GM20431 (cell line): ENCODE measurements around the gene DDOST.
"Not testable (repeated sequence)": the region's sequence is repeated elsewhere in the genome, so short reads cannot be mapped to it uniquely, and the experiment has no call there.

Experiments used
- in situ Hi-C: fragments of 300-500 bp; cut with MseI, MboI; formaldehyde crosslinking; loops from one replicate; pipeline ENCODE4 v1.15.0; 2020; ENCODE audit warnings: low sequenced_read_pairs; ENCODE audit not compliant: unreplicated experiment

Gene DDOST

DNA sequence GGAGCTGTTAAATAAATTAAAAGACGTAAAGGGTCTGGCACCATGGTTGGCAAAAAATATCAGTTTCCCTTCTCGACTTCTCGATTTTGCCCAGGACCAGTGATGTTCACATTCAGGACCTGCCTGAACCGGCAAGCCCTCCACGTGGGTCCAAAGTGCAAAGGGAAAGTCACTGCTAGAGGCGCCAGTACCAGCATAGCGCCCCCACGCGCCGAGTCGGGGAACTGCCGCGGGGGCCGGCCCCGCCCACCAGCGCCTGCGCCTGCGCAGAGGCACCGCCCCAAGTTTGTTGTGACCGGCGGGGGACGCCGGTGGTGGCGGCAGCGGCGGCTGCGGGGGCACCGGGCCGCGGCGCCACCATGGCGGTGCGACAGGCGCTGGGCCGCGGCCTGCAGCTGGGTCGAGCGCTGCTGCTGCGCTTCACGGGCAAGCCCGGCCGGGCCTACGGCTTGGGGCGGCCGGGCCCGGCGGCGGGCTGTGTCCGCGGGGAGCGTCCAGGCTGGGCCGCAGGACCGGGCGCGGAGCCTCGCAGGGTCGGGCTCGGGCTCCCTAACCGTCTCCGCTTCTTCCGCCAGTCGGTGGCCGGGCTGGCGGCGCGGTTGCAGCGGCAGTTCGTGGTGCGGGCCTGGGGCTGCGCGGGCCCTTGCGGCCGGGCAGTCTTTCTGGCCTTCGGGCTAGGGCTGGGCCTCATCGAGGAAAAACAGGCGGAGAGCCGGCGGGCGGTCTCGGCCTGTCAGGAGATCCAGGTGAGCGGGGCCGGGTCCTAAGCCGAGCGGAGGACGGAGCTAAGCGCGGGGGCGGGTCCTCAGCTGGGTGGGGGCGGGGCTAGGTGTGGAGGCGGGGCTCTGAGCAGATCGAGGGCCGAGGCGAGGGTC, 27.7 kb downstream of the DDOST start, which contains the start of gene PINK1:
Gene PINK1 (plus strand): TSS at position 269 of the 875 bp plus-strand sequence. CDS start 91 bp downstream, at position 360.
- in situ Hi-C loops = no loop called here

DNA sequence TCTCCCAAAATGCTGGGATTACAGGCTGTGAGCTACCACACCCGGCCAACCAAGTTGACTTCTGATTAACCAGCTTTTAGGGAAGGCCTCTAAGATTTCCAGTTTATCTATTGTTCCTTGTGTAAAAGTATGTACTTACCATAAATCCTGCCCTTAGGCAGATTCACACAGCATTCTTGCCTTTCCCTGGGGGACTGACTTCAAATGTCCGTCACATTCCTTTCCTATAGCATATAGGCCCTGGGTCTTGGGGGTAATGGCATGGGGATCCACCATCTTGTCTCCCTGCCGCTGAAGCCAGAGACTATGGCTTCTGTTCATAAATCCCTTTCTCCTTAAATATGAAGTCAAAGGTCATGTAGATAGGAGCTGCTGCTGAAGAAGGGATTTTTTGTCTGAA, 28.8 kb downstream of the DDOST start:
- in situ Hi-C loops = no loop called here

DNA sequence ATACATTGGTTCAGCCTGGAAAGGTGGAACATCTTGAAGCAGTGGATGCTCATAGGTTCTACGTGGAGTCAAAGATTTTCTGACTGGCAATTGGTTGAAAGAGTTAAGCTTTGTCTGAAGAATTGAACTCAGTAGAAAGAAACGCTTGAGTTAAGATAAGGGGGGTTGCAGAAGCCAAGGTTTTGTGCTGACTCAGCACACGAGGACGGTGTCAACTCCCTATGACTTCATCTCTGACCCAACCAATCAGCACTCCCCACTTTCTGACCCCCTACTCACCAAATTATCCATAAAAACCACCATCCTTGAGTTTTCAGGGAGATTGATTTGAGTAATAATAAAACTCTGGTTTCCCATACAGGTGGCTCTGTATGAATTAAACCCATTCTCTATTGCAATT, 30.4 kb downstream of the DDOST start:
- in situ Hi-C loops = no loop called here

DNA sequence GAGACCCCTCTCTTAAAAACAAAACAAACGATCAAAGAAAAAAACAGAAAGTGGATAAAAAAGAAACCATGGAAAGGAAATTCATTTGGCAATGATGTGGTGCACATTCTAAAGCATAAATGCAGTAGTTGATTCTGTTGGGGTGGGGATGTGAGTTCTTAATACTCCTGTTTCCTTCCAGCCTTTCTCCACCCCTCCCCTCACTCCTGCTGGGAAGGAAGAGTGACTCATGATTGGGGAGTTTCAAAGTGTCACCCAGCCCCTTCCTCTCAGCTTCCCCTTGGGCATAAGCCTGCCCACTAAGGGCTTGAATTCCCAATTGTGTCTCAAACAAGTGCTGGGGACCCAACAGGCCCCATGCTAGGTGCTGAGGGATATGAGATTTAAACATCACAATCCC, 34.6 kb downstream of the DDOST start:
- in situ Hi-C loops = no loop called here

DNA sequence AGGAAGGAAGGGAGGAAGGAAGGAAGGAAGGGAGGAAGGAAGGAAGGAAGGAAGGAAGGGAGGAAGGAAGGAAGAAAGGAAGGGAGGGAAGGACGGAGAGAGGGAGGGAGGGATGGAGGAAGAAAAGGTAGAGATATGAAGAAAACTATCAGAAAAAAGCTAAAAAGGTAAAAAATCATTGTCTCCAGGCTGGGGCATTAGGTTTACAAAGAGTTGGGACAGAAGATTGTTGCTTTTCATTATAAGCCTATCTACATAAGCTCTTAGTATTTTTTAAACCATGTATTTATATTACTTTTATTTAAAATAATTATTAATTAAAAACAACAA, 35.1 kb downstream of the DDOST start:
- in situ Hi-C loops = no loop called here

DNA sequence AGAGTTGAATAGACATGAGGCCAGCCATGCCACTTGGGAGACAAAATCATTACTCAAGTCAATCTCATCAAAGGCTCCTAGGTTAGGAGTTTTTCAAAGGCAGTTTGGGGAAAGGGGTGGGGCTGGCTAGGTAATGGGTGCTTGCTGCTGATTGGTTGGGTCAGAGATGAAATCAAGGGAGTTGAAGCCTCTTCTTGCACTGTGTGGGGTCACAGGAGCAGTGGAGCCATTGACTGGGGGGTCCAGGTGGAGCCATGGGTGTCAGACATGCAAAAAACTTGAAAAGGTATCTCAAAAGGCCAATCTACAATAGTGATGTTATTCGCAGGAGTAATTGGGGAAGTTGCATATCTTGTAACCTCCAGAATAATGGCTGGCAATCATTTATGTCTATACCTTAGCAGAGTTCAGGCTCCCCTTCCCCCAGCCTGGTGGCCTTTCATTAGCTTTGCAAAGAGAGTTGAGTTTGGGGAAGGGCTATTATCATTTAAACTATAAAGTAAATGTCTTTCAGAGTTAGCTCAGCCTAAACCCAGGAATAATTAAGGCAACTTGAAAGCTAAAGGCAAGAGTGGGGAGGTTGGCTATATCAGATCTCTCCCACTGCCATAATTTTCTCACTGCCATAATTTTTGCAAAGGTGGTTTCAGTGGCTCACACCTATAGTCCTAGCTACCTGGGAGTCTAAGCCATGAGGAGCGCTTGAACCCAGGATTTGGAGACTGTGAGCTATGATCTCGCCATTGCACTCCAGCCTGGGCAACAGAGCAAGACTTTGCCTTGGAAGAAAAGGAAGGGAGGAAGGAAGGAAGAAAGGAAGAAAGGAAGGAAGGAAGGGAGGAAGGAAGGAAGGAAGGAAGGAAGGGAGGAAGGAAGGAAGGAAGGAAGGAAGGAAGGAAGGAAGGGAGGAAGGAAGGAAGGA, 35.7 kb downstream of the DDOST start:
- in situ Hi-C loops = no loop called here

DNA sequence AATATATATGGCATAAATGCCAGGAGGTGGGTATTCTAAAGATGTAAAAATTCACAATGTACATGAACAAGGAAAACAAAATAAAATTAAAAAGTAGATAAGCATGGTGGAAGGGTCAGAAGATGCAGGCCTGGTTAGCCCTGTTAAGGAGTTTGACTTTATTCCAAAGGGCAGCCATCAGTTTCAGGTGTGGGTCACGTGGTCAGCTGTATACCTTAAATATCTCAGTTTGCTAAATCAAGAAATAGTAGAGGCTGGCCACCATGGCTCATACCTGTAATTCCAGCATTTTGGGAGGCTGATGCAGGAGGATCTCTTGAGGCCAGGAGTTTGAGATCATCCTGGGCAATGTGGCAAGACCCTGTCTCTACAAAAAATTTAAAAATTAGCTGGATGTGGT, 36.5 kb downstream of the DDOST start:
- in situ Hi-C loops = no loop called here

DNA sequence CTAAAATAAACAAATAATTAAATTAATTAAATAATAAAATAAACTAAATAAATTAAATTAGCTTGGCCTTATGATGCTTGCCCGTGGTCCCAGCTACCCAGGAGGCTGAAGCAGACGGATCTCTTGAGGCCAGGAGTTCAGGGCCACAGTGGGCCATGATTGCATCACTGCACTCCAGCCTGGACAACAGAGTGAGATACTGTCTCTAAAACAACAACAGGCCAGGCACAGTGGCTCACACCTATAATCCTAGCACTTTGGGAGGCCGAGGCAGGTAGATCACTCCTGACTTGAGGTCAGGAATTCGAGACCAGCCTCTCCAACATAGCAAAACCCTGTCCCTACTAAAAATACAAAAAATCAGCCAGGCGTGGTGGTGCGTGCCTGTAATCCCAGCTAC, 40.2 kb downstream of the DDOST start:
- in situ Hi-C loops = no loop called here

DNA sequence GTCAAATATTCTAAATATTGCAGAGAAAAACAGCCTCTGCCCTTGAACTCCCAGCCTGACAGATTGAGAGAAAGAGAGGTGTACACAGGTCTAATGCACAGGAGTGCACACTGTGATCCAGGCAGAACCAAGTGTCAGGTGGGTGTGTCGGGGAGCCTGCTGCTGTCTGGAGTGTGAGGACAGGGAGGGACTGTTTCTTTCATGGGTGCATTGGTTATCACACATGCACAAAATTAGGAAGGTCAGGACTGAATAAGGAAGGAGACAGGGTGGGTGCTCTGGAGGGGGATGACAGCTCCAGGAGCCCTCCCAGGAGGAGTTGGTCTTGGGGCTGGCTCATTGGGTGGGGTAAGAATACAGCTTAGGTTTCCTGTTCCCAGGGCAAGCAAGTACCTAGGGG, 41.2 kb downstream of the DDOST start:
- in situ Hi-C loops = no loop called here

DNA sequence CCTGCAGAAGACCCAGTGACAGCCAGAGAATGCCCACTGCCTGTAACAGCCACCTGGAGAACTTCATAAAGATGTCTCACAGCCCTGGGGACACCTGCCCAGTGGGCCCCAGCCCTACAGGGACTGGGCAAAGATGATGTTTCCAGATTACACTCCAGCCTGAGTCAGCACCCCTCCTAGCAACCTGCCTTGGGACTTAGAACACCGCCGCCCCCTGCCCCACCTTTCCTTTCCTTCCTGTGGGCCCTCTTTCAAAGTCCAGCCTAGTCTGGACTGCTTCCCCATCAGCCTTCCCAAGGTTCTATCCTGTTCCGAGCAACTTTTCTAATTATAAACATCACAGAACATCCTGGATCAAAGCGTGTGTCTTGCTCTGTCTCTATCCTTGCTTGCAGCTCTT, 42.6 kb downstream of the DDOST start:
- in situ Hi-C loops = no loop called here

DNA sequence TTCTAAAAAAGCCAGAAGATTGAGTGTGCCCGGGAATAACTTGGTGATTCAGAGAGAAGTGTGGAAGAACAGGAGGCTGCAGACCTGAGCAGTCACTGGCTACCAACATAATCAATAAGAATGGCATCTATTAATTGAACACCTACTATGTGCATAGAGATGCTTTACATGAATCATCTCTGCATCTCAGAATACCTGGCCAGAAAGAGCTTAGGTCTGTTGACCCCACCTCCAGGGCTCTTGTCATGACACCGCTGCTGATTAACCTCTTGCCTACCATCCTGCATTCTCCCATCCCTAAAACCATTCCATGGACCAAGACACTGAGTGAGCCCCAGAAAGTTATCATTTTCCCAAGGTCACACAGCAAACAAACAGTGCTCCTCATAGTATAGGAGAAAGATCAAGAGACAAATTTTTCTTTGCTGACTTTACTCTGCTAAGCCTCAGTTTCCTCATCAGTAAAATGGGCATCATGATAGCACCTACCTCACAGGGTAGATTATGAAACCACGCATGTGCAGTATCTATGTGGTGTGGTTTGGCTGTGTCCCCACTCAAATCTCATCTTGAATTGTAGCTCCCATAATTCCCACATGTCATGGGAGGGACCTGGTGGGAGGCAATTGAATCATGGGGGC, 44.2 kb downstream of the DDOST start:
- in situ Hi-C loops = no loop called here

DNA sequence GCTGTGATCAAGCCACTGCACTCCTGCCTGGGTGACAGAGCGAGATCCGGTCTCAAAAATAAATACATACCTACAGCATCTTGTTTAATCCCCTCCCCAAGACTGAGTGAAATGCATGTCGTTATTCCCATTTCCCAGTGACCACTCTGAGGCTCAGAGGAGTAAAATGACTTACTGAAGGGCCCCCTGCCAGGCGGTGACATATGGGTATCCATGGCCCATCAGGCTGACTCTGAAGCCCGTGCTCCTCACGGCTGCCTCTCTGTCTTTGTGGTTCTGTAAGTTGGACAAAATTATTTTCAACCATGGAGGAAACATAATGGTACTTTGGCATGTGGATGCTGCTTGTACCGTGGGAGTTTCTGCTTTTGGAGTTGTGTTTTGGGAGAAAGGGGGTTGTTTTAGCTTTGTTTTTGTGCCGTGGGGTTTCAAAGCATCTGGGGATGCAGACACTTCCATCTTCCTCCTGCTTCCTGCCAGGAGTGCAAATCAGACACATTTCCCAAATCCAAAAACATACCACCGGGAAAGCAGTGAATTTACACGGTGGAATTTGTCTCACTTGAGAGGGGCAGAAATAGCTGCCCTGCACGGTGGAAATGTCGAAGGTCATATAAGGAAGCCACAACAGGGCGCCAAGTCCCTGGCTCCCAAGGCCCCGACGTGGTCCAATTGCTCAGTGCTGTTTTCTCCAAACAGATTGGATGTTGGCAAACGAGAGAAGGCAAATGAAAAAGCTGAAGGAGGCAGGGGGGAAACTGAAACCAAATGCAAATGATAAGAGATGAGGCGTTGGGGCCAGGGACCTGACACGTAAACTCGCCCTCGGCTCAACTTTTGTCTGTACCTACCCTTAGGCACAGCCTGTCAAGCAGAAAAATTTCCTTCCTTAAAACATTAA, 45.0 kb downstream of the DDOST start:
- in situ Hi-C loops = no loop called here

DNA sequence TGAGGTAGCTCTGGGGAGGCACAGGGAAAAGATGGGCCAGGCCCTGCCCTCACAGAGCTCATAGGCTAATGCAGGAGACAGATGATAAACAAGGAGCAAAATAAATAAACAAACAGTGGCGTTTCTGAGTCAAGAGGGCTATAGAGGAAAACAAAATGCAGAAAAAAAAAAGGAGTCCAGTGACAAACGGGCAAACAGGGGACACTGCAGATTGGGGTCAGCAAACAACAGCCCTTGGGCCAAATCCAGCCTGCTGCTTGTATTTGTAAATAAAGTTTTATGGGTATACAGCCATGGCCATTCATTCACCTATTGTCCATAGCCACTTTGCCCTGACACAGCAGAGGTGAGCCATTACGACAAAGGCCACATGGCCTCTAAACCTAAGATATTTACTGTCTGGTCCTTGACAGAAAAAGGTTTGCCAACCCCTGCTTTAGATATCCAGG, 47.0 kb downstream of the DDOST start:
- in situ Hi-C loops = no loop called here

DNA sequence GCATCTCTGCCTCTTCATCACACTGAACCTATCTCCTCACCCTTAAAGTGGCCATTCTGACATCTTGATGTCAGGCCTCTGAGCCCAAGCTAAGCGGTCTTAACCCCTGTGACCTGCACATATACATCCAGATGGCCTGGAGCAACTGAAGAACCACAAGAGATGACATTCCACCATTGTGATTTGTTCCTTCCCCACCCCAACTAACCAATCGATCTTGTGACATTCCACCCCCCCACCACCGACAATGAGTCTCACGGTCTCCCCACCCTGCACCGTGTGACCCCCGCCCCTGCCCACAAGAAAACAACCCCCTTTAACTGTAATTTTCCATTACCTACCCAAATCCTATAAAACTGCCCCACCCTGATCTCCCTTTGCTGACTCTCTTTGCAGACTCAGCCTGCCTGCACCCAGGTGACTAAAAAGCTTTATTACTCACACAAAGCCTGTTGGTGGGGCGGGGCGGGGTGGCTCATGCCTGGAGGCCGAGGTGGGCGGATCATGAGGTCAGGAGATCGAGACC, 48.9 kb downstream of the DDOST start:
- in situ Hi-C loops = no loop called here

DNA sequence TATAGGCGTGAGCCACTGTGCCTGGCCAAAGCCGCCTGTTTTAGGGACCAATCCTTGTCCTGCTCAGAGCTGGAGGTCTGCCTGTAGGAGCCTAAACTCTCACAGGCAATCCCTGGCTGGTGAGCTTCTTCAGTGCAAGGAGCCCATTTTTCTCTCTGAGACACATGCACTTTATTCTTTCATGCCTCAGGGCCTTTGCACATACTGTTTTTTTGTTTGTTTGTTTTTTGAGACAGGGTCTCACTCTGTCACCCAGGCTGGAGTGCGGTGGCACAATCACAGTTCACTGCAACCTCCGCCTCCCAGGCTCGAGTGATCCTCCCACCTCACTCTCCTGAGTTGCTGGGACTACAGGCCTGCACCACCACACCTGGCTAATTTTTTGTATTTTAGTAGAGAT, 49.5 kb downstream of the DDOST start:
- in situ Hi-C loops = no loop called here

DNA sequence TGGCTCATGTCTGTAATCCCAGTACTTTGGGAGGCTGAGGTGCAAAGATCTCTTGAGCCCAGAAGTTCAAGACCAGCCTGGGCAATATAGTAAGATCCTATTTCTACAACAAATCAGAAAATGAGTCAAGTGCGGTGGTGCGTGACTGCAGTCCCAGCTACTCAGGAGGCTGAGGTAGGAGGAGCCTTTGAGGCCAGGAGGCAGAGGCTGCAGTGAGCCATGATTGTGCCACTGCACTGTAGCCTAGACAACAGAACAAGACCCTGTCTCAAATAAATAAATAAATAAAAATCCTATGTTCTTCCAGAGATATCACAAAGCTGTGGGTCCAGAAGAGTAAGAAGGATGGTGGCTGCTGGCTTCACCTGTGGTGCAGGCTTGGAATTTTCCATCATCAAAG, 50.2 kb downstream of the DDOST start:
- in situ Hi-C loops = no loop called here

DNA sequence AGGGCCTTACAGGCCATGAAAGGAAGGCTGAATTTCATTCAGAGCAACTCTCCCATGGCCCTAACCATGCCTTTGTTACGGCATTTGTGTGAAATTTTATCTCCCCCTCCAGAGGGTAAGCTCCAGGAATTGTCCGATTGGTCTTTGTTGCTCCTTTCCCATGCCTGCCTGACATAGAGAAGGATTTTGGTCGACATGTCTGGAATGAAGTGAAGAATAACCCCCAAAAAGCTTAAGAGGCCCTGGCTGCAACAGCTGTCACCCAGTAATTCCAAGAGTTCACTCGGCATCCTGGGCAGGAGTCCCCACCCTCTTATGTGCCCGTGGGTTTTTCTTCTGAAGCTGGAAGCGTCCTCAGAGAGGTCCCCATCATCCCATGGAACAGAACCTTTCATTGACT, 51.6 kb downstream of the DDOST start:
- in situ Hi-C loops = no loop called here

DNA sequence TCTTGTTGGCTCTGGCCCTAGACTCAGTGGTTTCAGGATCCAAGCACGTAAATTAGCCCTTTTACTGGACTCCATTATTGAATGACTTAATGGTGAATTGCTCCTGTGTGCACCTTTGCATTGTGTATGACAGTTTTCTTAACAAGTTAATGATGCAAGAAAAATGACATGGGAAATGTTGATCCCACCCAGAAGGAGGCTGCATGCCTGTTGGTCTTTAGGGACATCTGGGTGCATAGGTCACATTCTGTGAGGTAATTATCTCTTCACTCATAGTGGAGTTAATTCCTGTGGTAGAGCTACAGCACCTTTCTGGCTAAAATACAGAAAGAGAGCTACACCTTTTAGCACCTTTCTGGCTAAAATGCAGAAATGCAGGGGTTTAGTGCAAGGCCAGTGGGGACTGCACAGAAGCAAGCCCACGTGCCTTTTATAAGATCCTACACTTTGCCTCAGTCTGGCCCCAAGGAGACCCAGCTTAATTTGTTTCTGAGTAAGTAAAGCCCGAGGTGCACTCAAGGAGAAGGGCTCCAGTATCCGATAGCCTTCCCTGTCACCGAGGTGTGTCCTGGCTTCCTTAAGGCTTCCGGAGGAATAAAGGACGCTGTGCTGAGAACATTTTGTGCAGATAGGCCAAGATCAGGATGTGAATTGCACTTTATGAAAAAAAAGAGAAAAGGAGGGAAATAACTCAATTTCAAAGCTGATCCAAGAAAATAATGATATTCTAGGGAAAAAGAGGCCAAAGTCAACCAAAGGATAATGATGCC, 54.2 kb downstream of the DDOST start:
- in situ Hi-C loops = not testable (repeated sequence)

DNA sequence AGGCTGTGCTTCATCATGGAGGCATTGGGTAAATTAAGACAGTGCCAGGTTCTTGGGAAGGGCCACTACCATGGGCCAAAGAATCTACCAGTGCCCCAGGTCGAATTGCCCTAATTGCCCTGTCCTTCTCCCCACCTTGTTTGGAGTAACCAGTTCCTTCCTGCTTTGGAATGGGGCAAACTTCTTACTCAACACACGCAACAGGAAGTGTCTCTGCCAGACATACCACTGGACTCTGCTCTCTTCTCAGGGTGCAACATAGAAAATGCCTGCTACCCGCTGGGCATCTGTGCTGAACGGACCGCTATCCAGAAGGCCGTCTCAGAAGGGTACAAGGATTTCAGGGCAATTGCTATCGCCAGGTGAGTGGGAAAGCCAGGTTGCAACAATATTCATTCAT, 56.5 kb downstream of the DDOST start:
- in situ Hi-C loops = no loop called here
